IMR-90 (cell line): Measurements from ENCODE around the gene RPS6KA2. TPM values are rescaled to one million over a fixed set of nuclear protein-coding genes. Genes with fewer than 3 reads are reported as not detected.
A peak's percentile ranks its signal among the peaks of the same experiment; 100 is the strongest.

Experiments
- ATAC-seq: fragments of 200-7000 bp; cut with Tn5 transposase; 2 replicates; pipeline ENCODE4 v1.9.1; 2020; ENCODE audit warnings: low read depth, mild to moderate bottlenecking, moderate library complexity
- BruUV-seq: library from RNA; stranded (reverse); fragments of 400-500 nt; replicated peaks from 2 replicates; lab custom pipeline; 2021; lab: Mats Ljungman, UMichigan
- CTCF ChIA-PET: fragments of 300-600 bp; formaldehyde crosslinking; extraction: SDS; loops from one replicate; lab custom pipeline; 2021; ENCODE audit warnings: antibody characterized with exemption; lab: Yijun Ruan, JAX
- POLR2A ChIA-PET: fragments of 300-600 bp; sonication (Branson Sonifier 250); formaldehyde crosslinking; loops from one replicate; lab custom pipeline; 2022; ENCODE audit warnings: antibody characterized with exemption; ENCODE audit not compliant: unreplicated experiment; lab: Charles Lee
- DNase-seq: peaks from one replicate; pipeline ENCODE4 v3.0.0; 2013
- H2AFZ ChIP-seq: replicated peaks from 2 replicates; pipeline ENCODE3; 2013; ENCODE audit warnings: low read length, mild to moderate bottlenecking; ENCODE audit not compliant: poor library complexity
- H2AK5ac ChIP-seq: 2 replicates; pipeline ENCODE4 v1.6.1; 2013; ENCODE audit warnings: low read depth, low read length, inconsistent platforms
- H2AK9ac ChIP-seq: replicated peaks from 2 replicates; pipeline ENCODE3; 2013; ENCODE audit warnings: mild to moderate bottlenecking, low read depth, low read length, moderate library complexity; ENCODE audit not compliant: poor library complexity
- H2BK120ac ChIP-seq: 2 replicates; pipeline ENCODE4 v1.6.1; 2013; ENCODE audit warnings: low read depth, low read length, inconsistent platforms
- H2BK15ac ChIP-seq: 3 replicates; pipeline ENCODE4 v1.6.1; 2013; ENCODE audit warnings: low read depth, low read length, inconsistent platforms
- H2BK20ac ChIP-seq: 2 replicates; pipeline ENCODE4 v1.6.1; 2013; ENCODE audit warnings: low read depth, mild to moderate bottlenecking, inconsistent platforms, low read length, moderate library complexity
- H2BK5ac ChIP-seq: 2 replicates; pipeline ENCODE4 v1.6.1; 2013; ENCODE audit warnings: mild to moderate bottlenecking, low read depth, low read length, inconsistent platforms; ENCODE audit not compliant: poor library complexity, severe bottlenecking
- H3K14ac ChIP-seq: replicated peaks from 2 replicates; pipeline ENCODE4 v1.6.1; 2013; ENCODE audit warnings: low read depth, low read length, inconsistent platforms
- H3K18ac ChIP-seq: 2 replicates; pipeline ENCODE4 v1.6.1; 2013; ENCODE audit warnings: low read depth, low read length, control low read depth
- H3K23ac ChIP-seq: 2 replicates; pipeline ENCODE4 v1.6.1; 2013; ENCODE audit warnings: low read depth, low read length, inconsistent platforms
- H3K27ac ChIP-seq: 2 replicates; pipeline ENCODE4 v1.5.1; 2013; ENCODE audit warnings: mild to moderate bottlenecking, control low read depth, low read length; ENCODE audit not compliant: insufficient read depth
- H3K27me3 ChIP-seq: 2 replicates; pipeline ENCODE4 v1.6.1; 2013; ENCODE audit warnings: low read length; ENCODE audit not compliant: control insufficient read depth, insufficient read depth
- H3K36me3 ChIP-seq: 2 replicates; pipeline ENCODE4 v1.6.1; 2013; ENCODE audit warnings: low read length, mixed read lengths; ENCODE audit not compliant: control insufficient read depth, insufficient read depth
- H3K4ac ChIP-seq: 2 replicates; pipeline ENCODE4 v1.6.1; 2013; ENCODE audit warnings: low read depth, low read length, inconsistent platforms
- H3K4me1 ChIP-seq: 2 replicates; pipeline ENCODE4 v1.6.1; 2013; ENCODE audit warnings: low read length, mixed read lengths; ENCODE audit not compliant: control insufficient read depth, insufficient read depth
- H3K4me2 ChIP-seq: 2 replicates; pipeline ENCODE4 v1.6.1; 2013; ENCODE audit warnings: low read depth, mild to moderate bottlenecking, control low read depth, low read length, moderate library complexity
- H3K4me3 ChIP-seq: 2 replicates; pipeline ENCODE4 v1.5.1; 2013; ENCODE audit warnings: low read depth, mild to moderate bottlenecking, control low read depth, low read length, moderate library complexity; ENCODE audit not compliant: insufficient read depth
- H3K56ac ChIP-seq: 2 replicates; pipeline ENCODE4 v1.6.1; 2013; ENCODE audit warnings: low read length, inconsistent platforms; ENCODE audit not compliant: insufficient read depth; ENCODE audit errors: extremely low read depth
- H3K79me1 ChIP-seq, 2 experiments: 2 replicates each; pipeline ENCODE4 v1.6.1; 2013; ENCODE audit warnings: low read length in 2 of 2, inconsistent platforms in 1 of 2, low read depth in 1 of 2
- H3K9ac ChIP-seq: 2 replicates; pipeline ENCODE4 v1.6.1; 2013; ENCODE audit warnings: low read depth, low read length, control low read depth
- H3K9me1 ChIP-seq: 2 replicates; pipeline ENCODE4 v1.6.1; 2013; ENCODE audit warnings: low read length, inconsistent platforms; ENCODE audit not compliant: insufficient read depth
- H3K9me3 ChIP-seq: 2 replicates; pipeline ENCODE4 v1.6.1; 2013; ENCODE audit warnings: low read length; ENCODE audit not compliant: control insufficient read depth, insufficient read depth
- H4K20me1 ChIP-seq: 2 replicates; pipeline ENCODE4 v1.6.1; 2013; ENCODE audit warnings: low read length, inconsistent platforms; ENCODE audit not compliant: insufficient read depth
- H4K5ac ChIP-seq: 2 replicates; pipeline ENCODE4 v1.6.1; 2013; ENCODE audit warnings: mild to moderate bottlenecking, low read depth, low read length, control low read depth
- H4K8ac ChIP-seq, 2 experiments: 2 replicates each; pipeline ENCODE4 v1.6.1; 2013; ENCODE audit warnings: low read depth in 2 of 2, low read length in 2 of 2, control low read depth in 1 of 2, inconsistent platforms in 1 of 2
- H4K91ac ChIP-seq: 2 replicates; pipeline ENCODE4 v1.6.1; 2013; ENCODE audit warnings: low read depth, low read length, inconsistent platforms; ENCODE audit not compliant: insufficient read depth
- BHLHE40 ChIP-seq: fragments of 150-350 bp; IDR thresholded peaks from 2 replicates; pipeline ENCODE4 v1.6.1; 2016; ENCODE audit warnings: mild to moderate bottlenecking, low read depth, low read length
- CEBPB ChIP-seq: IDR thresholded peaks from 2 replicates; pipeline ENCODE4 v1.6.1; 2012; ENCODE audit warnings: low read depth, low read length, improper control_type of control experiment
- MXI1 ChIP-seq: IDR thresholded peaks from 2 replicates; pipeline ENCODE4 v1.6.1; 2012; ENCODE audit warnings: low read depth, mild to moderate bottlenecking, low read length, moderate library complexity, borderline replicate concordance
- RFX5 ChIP-seq: IDR thresholded peaks from 2 replicates; pipeline ENCODE4 v1.8.0; 2012; ENCODE audit warnings: low read depth, mild to moderate bottlenecking, low read length, moderate library complexity
- WGBS, 2 experiments: methylation state at CpG; one replicate each; pipeline versions ENCODE4 v1.1.5 to v1.1.7; 2013; ENCODE audit warnings: missing lambda C conversion rate in 2 of 2; ENCODE audit not compliant: insufficient read length in 1 of 2; ENCODE audit errors: extremely low coverage in 2 of 2; 5-methylcytosine and 5-hydroxymethylcytosine counted together
- dilution Hi-C: fragments of 300-500 bp; cut with HindIII; formaldehyde crosslinking; loops from one replicate; pipeline ENCODE4 v1.14.3; 2018; ENCODE audit warnings: low sequenced_read_pairs; ENCODE audit not compliant: unreplicated experiment
- in situ Hi-C: fragments of 300-500 bp; cut with MboI; formaldehyde crosslinking; loops from 3 replicates; pipeline ENCODE4 v1.14.3; 2019; ENCODE audit warnings: low sequenced_read_pairs, inconsistent platforms, mixed read lengths
- intact Hi-C: fragments of 100-400 bp; cut with micrococcal nuclease; formaldehyde crosslinking; loops from 2 replicates; pipeline ENCODE4 v1.10.0; 2022
- polyA plus RNA-seq, 3 experiments: library from polyadenylated mRNA; depleted of rRNA; stranded (reverse); fragments of >200 nt; gene quantifications; 2 replicates each; pipeline ENCODE4 v1.2.3, GENCODE V29; 2012; ENCODE audit warnings: low replicate concordance in 1 of 3
- total RNA-seq: library from RNA; depleted of rRNA; stranded (reverse); fragments of >200 nt; gene quantifications from 2 replicates; pipeline ENCODE4 v1.2.3, GENCODE V29; 2012
- TF ChIP-seq, protein P1 (sequence below): fragments of 150-350 bp; IDR thresholded peaks from 2 replicates; pipeline ENCODE4 v1.6.1; 2017; ENCODE audit warnings: mild to moderate bottlenecking, antibody characterized with exemption, low read length, low read depth

RPS6KA2 gene
- total and polyA plus RNA-seq, 2 of the 4 experiments (the other 2 are of a cell fraction) = 26.9 to 31.3 TPM

DNA sequence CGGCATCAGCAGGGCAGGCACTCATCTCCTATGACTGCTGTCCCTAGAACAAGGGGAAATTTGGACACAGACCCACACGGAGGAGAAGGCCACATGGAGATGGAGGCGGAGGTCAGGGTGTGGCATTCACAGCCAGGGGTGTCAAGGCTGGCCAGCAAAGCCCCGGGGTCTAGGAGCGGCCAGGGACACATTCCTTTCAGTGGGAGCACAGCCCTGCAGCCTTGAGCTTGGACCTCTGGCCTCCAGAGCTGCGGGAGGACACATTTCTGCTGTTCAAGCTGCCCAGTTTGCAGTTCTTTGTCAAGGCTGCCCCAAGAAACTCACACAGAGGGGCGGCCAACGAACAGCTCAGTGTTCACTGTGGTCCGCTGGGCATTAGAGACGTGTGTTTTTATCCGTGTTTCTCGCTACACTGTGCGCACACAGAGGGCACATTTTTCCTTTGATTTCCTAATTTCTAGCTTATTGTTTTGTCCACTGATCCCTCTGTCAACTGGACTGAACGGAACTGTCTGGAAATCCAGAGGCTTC, 150.9 kb downstream of the RPS6KA2 start:
- Histone ChIP-seq H3K9me1 (no peaks in the 10 kb centered on the region; the same call in 1 of the 2 replicates), H3K4me2 (no peak overlapping the region), H3K27ac (no peak overlapping the region), H3K18ac (no peak overlapping the region), H2BK5ac (no peak overlapping the region), H3K4me3 (no peak overlapping the region), H3K79me1 (no peaks in the 10 kb centered on the region), H2BK15ac (no peak overlapping the region), H2BK20ac (no peak overlapping the region), H2AK9ac (peak overlapping the region; percentile 40), H2BK120ac (no peak overlapping the region), H3K4me1 (no peaks in the 10 kb centered on the region), H4K91ac (no peak overlapping the region), H3K14ac (no peak overlapping the region), H3K36me3 (peaks cover 38% of the 10 kb centered on the region), H3K4ac (no peak overlapping the region), H2AK5ac (no peak overlapping the region), H4K8ac (no peak overlapping the region), H4K20me1 (no peaks in the 10 kb centered on the region; the same call in 1 of the 2 replicates), H3K23ac (no peak overlapping the region), H3K27me3 (no peaks in the 10 kb centered on the region), H3K56ac (no peak overlapping the region), H3K9me3 (no peaks in the 10 kb centered on the region), H2AFZ (no peak overlapping the region), H4K5ac (no peak overlapping the region), H3K9ac (no peak overlapping the region)
- in situ Hi-C loops (no loop called here), dilution Hi-C loops (no loop called here), intact Hi-C loops (no loop called here)
- DNase-seq (no peak), ATAC-seq (no peak)
- WGBS, 2 experiments = 75% methylated on average over 3 of the region's 14 CpGs; no CpG with 5 or more reads in 1 of the 2 experiments
- no peak for TF ChIP-seq RFX5
- no peak for TF ChIP-seq MXI1
- TF ChIP-seq, protein P1, sequence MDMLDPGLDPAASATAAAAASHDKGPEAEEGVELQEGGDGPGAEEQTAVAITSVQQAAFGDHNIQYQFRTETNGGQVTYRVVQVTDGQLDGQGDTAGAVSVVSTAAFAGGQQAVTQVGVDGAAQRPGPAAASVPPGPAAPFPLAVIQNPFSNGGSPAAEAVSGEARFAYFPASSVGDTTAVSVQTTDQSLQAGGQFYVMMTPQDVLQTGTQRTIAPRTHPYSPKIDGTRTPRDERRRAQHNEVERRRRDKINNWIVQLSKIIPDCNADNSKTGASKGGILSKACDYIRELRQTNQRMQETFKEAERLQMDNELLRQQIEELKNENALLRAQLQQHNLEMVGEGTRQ = no peak
- TF ChIP-seq BHLHE40 = no peak
- TF ChIP-seq CEBPB = no peak
- BruUV-seq = no TSS peak
- POLR2A ChIA-PET = no interaction called here
- CTCF ChIA-PET = no interaction called here
